Hepatocyte (in vitro differentiated cells): ENCODE results near the gene FGF9. TPM values are rescaled to one million over a fixed set of nuclear protein-coding genes. Genes with fewer than 3 reads are reported as not detected.

ENCODE experiments used
- DNase-seq: peaks from one replicate; pipeline ENCODE4 v3.0.0-alpha.2; 2016; ENCODE audit warnings: low spot score
- H2AFZ ChIP-seq: fragments of 200-600 bp; sonication (generic); 2 replicates; pipeline ENCODE4 v1.6.0; 2016; ENCODE audit warnings: antibody characterized with exemption, mild to moderate bottlenecking
- H3K27ac ChIP-seq: fragments of 200-600 bp; sonication (generic); 2 replicates; pipeline ENCODE4 v1.5.1; 2016; ENCODE audit warnings: mild to moderate bottlenecking
- H3K27me3 ChIP-seq: fragments of 200-600 bp; sonication (generic); 2 replicates; pipeline ENCODE4 v1.6.1; 2016
- H3K36me3 ChIP-seq: fragments of 200-600 bp; sonication (generic); replicated peaks from 2 replicates; pipeline ENCODE4 v1.5.1; 2016; ENCODE audit warnings: low read depth; ENCODE audit not compliant: insufficient read depth
- H3K4me1 ChIP-seq: fragments of 200-600 bp; sonication (generic); 2 replicates; pipeline ENCODE4 v1.5.1; 2016; ENCODE audit warnings: mild to moderate bottlenecking, moderate library complexity; ENCODE audit not compliant: insufficient read depth
- H3K4me2 ChIP-seq: fragments of 200-600 bp; sonication (generic); 2 replicates; pipeline ENCODE4 v1.6.0; 2016
- H3K4me3 ChIP-seq: fragments of 200-600 bp; sonication (generic); 2 replicates; pipeline ENCODE4 v1.5.1; 2016; ENCODE audit warnings: mild to moderate bottlenecking
- H3K79me2 ChIP-seq: fragments of 200-600 bp; sonication (generic); 2 replicates; pipeline ENCODE4 v1.6.0; 2017; ENCODE audit warnings: mild to moderate bottlenecking
- H3K9me2 ChIP-seq: fragments of 200-600 bp; sonication (generic); replicated peaks from 2 replicates; pipeline ENCODE4 v1.6.0; 2017; ENCODE audit warnings: mild to moderate bottlenecking; ENCODE audit not compliant: insufficient read depth
- H3K9me3 ChIP-seq: fragments of 200-600 bp; sonication (generic); 2 replicates; pipeline ENCODE4 v1.5.1; 2016; ENCODE audit warnings: low read depth, mild to moderate bottlenecking
- H4K20me1 ChIP-seq: fragments of 200-600 bp; sonication (generic); 2 replicates; pipeline ENCODE4 v1.6.0; 2016; ENCODE audit warnings: mild to moderate bottlenecking; ENCODE audit not compliant: insufficient read depth, poor library complexity, severe bottlenecking
- CTCF ChIP-seq: fragments of 200-600 bp; sonication (generic); IDR thresholded peaks from 2 replicates; pipeline ENCODE4 v1.5.1; 2016; ENCODE audit warnings: antibody characterized with exemption, mild to moderate bottlenecking; ENCODE audit not compliant: poor library complexity
- EZH2 ChIP-seq: fragments of 200-600 bp; sonication (generic); IDR thresholded peaks from 2 replicates; pipeline ENCODE4 v1.6.1; 2016; ENCODE audit warnings: antibody characterized with exemption, mild to moderate bottlenecking, borderline replicate concordance
- EZH2phosphoT487 ChIP-seq: fragments of 200-600 bp; sonication (generic); IDR thresholded peaks from one replicate; pipeline ENCODE4 v1.6.1; 2018; ENCODE audit warnings: antibody characterized with exemption, mild to moderate bottlenecking, low read depth, moderate library complexity; ENCODE audit not compliant: unreplicated experiment, severe bottlenecking
- WGBS: methylation state at CpG from one replicate; pipeline ENCODE4 v1.1.6; 2016; ENCODE audit warnings: low lambda C conversion rate; ENCODE audit errors: missing lambda C conversion rate; 5-methylcytosine and 5-hydroxymethylcytosine counted together
- polyA plus RNA-seq: library from polyadenylated mRNA; unstranded; fragments of >200 nt; fragmentation: Nextera tagmentation; extraction: Ambion mirVana; gene quantifications from 2 replicates; pipeline ENCODE4 v1.2.1, GENCODE V29; 2016
- total RNA-seq: library from RNA; depleted of rRNA; stranded (reverse); fragments of >200 nt; gene quantifications from 2 replicates; pipeline ENCODE4 v1.2.3, GENCODE V29; 2014

FGF9 gene
- total and polyA plus RNA-seq, 2 experiments from 2014 or later: 1.6 to 2.0 TPM

GRCh38 chr13:21675095-21675991, 4.5 kb downstream of the FGF9 start:
- H3K36me3 ChIP-seq: no peaks in the 10 kb centered on the region
- H3K9me3 ChIP-seq: no peaks in the 10 kb centered on the region
- peak; percentile 61 for DNase-seq
- peak overlapping the region; percentile 15 for H3K27ac ChIP-seq
- H3K79me2 ChIP-seq: peaks cover 3% of the 10 kb centered on the region
- WGBS: 4% methylated on average over 23 of the region's 62 CpGs
- peak overlapping the region; percentile 79 for H3K4me3 ChIP-seq
- no peaks in the 10 kb centered on the region for H4K20me1 ChIP-seq
- H2AFZ ChIP-seq: peak overlapping the region; percentile 73
- H3K4me1 ChIP-seq: peaks cover 20% of the 10 kb centered on the region
- H3K27me3 ChIP-seq: peaks cover 18% of the 10 kb centered on the region
- no peaks in the 10 kb centered on the region for H3K9me2 ChIP-seq
- TF ChIP-seq EZH2phosphoT487: no peak
- TF ChIP-seq EZH2: no peak
- no peak for TF ChIP-seq CTCF
- H3K4me2 ChIP-seq: peak overlapping the region; percentile 98

- peaks cover 17% of the 10 kb centered on the region for H3K4me1 ChIP-seq
- DNase-seq: peak; percentile 54
- no peaks in the 10 kb centered on the region for H4K20me1 ChIP-seq
- H3K9me3 ChIP-seq: no peaks in the 10 kb centered on the region
- no peaks in the 10 kb centered on the region for H3K9me2 ChIP-seq
- peak overlapping the region; percentile 98 for H3K4me2 ChIP-seq
- 32% methylated on average over 6 of the region's 6 CpGs for WGBS
- H2AFZ ChIP-seq: no peak overlapping the region
- peaks cover 3% of the 10 kb centered on the region for H3K79me2 ChIP-seq
- H3K36me3 ChIP-seq: no peaks in the 10 kb centered on the region
- H3K4me3 ChIP-seq: no peak overlapping the region
- TF ChIP-seq CTCF (peak; percentile 43), EZH2phosphoT487 (no peak)
- H3K27me3 ChIP-seq: peaks cover 18% of the 10 kb centered on the region
- H3K27ac ChIP-seq: no peak overlapping the region
These were observed 5.7 kb downstream of the FGF9 start for GRCh38 chr13:21676611-21677021.

- no peaks in the 10 kb centered on the region for H3K9me2 ChIP-seq
- H3K9me3 ChIP-seq: no peaks in the 10 kb centered on the region
- H3K4me3 ChIP-seq: no peak overlapping the region
- no peaks in the 10 kb centered on the region for H3K36me3 ChIP-seq
- peaks cover 11% of the 10 kb centered on the region for H3K4me1 ChIP-seq
- no peak for DNase-seq
- 95% methylated on average over 3 of the region's 3 CpGs for WGBS
- no peak overlapping the region for H2AFZ ChIP-seq
- H3K27ac ChIP-seq: no peak overlapping the region
- H4K20me1 ChIP-seq: no peaks in the 10 kb centered on the region
- peaks cover 13% of the 10 kb centered on the region for H3K27me3 ChIP-seq
- no peak for TF ChIP-seq CTCF
- no peak for TF ChIP-seq EZH2phosphoT487
- no peak for TF ChIP-seq EZH2
- H3K79me2 ChIP-seq: peaks cover 3% of the 10 kb centered on the region
- H3K4me2 ChIP-seq: no peak overlapping the region
These were observed 6.3 kb downstream of the FGF9 start for GRCh38 chr13:21677075-21677623.
